GM19023 (cell line): ENCODE measurements around the gene MED16.
A peak's percentile ranks its signal among the peaks of the same experiment; 100 is the strongest.

ENCODE experiments used
- ATAC-seq: cut with Tn5 transposase; IDR thresholded peaks from one replicate; pipeline ENCODE4 v1.9.1; 2021; ENCODE audit warnings: mild to moderate bottlenecking, moderate library complexity; ENCODE audit not compliant: unreplicated experiment

The MED16 gene, protein sequence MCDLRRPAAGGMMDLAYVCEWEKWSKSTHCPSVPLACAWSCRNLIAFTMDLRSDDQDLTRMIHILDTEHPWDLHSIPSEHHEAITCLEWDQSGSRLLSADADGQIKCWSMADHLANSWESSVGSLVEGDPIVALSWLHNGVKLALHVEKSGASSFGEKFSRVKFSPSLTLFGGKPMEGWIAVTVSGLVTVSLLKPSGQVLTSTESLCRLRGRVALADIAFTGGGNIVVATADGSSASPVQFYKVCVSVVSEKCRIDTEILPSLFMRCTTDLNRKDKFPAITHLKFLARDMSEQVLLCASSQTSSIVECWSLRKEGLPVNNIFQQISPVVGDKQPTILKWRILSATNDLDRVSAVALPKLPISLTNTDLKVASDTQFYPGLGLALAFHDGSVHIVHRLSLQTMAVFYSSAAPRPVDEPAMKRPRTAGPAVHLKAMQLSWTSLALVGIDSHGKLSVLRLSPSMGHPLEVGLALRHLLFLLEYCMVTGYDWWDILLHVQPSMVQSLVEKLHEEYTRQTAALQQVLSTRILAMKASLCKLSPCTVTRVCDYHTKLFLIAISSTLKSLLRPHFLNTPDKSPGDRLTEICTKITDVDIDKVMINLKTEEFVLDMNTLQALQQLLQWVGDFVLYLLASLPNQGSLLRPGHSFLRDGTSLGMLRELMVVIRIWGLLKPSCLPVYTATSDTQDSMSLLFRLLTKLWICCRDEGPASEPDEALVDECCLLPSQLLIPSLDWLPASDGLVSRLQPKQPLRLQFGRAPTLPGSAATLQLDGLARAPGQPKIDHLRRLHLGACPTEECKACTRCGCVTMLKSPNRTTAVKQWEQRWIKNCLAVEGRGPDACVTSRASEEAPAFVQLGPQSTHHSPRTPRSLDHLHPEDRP

DNA sequence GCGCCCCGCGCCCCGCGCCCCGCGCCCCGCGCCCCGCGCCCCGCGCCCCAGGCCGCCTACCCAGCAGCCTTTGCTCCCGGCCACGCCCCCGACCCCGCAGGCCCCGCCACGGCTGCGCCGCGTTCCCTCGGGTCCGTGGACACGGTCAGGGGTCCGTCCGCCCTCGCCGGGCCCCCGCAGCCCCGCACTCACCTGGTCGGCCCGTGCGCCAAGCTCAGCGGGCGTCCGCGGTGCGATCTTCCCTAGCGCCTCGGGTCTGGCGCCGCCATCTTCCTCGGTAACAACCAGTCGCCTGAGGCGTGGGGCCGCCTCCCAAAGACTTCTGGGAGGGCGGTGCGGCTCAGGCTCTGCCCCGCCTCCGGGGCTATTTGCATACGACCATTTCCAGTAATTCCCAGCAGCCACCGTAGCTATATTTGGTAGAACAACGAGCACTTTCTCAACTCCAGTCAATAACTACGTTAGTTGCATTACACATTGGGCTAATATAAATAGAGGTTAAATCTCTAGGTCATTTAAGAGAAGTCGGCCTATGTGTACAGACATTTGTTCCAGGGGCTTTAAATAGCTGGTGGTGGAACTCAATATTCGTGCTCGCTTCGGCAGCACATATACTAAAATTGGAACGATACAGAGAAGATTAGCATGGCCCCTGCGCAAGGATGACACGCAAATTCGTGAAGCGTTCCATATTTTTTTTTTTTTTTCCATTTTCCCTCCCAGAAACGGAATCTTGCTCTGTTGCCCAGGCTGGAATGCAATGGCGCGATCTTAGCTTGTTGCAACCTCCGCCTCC is at the start of gene MED16, which contains the start of gene RNU6-9:
TSS of gene MED16 (minus strand) at position 294 of the 796 bp plus-strand sequence. CDS start 2,056 bp downstream, outside the sequence.
TSS of gene RNU6-9 (plus strand) at position 591 of the 796 bp plus-strand sequence.
- ATAC-seq = peak; percentile 65

DNA sequence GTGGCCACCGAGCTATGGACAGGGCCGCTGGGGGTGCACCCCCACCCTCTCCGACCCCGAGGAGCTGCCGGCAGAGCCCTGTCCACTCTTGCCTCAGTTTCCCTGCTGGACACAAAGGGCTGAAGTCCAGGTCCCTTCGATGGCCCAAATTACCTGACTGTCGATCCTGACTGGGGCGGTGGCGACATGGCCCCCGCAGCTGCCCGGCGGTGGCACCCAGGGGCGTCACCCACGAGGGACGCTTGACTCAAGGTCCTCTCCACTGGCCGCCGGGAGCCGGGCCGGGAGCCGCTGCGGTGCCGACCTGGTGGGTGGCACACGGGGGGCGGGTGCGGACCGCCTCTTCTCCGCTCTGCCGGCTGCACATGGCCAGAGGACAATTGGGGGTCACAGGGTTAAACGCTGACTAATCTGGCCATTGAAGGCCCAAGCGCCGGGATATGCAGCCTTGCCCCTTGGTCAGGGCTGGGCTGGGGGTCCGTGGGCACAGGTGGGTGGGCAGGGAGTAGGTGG is 49.2 kb upstream of the MED16 start:
- no peak for ATAC-seq

DNA sequence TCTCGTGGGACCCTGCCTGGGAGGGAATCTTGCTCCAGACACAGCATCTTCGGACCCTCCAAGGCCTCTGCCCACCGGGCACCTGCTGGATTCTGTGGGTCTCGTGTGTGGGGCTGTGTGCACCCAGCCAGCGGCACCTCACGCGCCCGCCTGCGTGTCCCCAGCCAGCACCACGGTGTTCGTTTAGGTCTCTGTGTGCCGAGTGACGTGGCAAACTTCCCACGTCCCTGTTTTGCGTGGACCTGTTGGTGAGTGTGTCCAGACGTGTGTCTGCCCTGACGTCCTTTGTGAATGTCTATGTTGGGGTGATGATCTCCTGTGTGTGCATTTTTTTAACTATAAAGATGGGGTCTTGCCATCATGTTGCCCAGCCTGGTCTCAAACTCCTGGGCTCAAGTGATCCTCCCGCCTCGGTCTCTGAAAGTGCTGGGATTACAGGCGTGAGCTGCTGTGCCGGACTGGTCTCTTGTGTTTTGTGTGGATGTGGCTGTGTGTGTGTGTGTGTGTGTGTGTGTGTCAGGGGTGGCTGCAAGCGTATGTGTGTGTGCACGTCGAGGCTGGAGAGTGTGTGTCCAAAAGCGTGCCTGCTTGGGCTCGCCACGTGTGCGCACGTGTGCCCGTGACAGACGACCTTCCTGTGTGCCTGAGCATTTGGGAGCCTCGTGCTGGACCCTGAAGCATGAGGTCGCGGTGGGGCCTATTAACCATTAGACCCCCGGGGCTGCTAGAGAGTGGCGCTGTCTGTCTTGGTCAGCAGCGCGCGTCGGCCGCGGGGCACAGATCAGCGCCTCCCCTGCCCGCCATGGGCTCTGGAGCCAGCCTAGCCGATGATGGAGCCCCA is 48.5 kb upstream of the MED16 start:
- no peak for ATAC-seq

DNA sequence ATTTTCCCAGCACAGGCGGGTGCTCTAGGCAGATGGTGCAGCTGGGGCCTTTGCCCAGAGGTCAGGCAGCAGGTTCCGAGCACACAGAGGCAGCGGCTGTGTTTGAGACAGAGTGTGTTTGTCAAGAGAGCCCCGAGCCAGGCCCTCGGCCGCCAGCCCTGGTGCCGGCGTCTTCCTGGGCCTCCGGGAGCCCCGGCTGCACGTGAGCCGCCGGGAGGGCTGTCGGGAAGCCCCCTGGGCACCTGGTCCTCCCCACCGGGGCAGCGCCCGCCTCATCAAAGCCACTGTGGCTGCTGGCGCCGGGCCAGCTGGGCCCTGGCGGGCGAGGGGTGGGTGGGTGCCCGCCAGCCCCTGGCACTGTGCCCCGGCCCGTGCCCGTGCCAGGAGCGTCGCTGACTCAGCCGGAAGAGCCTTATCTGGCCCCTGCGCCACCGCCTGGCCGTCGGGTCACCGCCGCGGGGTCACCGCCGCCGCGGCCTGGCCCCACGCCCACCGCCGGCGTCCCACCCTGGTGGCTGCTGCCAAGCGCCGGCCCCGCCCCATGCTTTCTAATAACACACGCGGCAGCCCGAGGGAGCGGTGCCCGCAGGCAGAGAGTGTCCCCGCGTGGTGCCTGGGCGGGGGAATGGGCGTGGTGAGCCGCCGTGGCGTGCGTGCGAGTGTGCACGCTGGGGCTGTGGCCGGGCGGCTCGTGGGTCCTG is 47.8 kb upstream of the MED16 start:
- ATAC-seq = no peak

DNA sequence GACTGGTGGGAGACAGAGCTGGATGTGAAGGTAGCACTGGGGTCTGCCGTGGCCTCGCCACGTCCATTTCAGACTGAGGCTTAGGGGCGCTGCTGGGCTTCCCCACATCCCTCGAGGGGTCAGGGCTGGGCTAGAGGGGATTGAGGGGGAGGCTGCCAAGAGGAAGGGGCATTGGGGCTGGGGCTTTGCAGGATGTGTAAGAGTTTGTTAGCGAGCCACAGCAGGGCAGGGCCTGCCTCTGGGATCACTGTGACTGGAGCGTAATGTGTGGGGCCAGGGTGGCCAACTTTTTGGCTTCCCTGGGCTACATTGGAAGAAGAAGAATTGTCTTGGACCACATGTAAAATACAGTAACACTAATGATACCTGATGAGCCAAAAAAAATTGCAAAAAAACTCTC is 46.9 kb upstream of the MED16 start:
- no peak for ATAC-seq

DNA sequence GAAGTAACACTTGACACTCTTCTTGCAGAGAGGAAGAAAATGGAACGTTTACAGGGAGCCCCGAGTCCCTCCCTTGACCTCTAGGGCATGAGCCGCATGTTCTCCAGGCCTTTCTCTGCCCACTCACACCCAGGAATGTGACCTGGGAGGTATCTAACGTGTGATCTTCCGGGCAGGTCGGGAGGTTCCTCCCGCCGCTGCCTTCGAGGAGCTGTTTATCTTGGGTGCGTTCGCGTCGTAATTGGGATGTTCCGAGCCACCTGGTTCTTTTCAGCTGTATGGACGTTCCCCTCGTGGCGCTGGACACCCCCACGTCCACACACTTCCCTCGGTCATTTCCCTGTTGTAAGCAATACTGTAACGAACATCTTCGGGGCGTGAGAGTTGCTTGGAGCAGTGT is 46.5 kb upstream of the MED16 start:
- no peak for ATAC-seq

DNA sequence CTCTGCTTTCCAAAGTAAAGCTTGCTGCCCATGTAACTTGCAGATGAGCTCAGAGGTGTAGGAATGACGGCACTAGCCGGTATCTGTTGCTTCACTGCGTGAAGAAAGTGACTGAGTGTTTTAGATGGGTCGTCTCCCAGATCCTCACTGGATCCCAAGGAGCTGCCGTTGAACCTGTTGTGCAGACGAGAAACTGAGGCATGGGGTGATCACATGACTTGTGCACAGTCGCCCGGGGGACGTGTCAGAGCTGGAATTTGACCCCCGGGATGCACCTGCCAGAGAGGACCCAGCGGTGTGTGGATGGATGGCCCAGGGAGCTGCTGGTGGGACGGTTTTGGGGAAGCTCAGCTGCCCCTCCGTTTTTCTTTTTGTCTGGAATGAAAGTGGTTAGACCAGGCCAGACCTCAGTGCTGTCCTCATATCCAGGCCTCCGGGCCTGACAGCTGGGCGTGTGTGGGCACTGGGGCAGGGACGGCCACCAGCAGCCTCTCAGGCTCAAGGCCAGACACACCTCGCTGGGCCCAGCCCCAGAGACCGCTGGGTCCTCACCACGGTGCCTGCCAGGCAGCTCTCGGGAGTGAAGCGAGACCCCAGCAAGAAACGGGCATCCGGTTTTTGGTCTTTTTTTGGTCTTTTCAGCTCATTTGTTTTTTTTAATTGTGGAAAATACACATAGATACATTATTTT is 45.4 kb upstream of the MED16 start:
- no peak for ATAC-seq

DNA sequence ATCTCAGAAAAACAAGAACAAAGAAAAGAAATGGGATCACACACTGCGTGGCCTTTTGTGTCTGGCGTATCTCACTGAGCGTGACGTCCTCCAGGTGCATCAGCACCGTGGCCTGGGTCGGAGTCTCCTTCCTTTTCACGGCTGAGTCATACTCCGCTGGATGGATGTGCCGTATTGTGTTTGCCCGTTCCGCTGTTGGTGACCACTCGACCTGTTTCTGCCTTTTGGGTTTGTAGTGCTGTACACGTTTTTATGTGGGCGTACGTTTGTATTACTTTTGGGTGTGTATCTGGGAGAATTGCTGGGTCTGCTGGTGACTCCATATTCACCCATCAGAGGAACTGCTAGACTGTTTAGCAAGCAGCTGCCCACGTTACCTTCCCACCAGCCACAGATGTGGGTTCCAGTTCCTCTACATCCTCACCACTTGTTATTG is 44.3 kb upstream of the MED16 start:
- no peak for ATAC-seq

DNA sequence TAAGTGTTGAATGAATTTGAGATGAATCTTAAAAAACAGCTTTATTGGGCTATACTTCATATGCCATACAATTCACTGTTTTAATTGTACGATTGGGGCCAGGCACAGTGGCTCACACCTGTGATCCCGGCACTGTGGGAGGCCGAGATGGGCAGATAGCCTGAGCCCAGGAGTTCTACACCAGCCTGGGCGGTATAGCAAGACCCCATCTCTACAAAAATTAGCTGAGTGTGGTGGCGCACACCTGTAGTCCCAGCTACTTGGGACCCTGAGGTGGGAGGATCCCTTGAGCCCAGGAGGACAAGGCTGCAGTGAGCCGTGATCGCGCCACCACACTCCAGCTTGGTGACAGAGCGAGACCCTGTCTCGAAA is 43.2 kb upstream of the MED16 start:
- ATAC-seq = no peak

DNA sequence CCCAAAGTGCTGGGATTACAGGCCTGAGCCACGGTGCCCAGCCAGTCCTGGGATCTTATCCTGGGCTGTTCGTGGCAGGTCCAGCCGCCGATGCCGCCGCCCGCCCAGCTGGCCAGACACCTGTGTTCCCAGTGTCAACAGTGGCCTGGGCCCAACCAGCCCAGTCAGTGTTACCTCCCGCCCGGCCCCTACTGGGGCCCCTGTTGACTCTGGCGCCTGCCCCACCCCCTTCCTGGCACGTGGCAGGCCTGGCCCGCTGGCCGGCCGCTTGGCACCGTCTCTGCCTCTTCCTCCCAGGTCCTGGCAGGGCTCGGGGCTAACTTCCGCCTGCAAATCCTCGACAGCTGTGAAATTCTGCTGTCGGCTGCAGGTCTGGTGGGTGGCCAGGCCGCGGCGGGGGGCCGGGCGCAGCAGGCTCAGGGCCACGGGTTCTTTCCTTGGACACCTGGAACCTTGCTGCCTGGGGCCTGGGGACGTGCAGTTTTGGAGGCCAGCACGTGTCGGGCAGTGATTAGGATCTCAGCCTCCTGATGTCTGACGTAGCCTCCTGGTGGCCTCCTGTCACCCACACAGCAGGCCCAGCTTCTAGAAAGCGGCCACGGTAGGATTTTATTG is 42.0 kb upstream of the MED16 start:
- ATAC-seq = no peak

DNA sequence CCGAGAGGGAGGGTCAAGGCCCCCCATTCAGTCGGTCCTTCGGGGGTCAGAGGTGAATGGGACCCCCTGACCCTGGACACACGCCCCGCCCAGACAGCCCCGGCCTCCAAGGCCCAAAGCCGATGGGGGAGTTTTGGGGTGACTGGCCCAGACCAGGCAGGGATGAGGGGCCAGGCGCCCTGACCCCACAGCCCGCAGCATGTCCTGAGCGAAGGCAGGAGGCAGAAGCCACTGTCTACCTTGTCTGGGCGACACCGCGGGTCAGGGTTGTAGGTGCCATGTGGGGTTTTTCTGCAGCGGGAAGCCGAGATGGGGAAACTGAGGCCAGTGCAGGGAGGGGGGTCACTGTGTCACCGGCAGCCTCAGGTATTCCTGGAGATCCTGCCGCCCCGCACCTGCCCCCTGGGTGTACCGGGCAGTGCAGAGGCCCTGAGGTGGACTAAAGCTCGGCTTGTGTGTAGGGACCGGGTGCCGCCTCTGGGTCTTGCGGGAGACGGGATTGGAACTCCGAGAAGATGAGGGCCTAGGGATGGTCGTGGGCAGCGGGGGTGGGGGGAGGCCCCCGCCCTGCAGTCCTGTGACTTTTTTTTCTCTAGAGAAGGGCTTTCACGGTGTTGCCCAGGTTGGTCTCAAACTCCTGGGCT is 41.3 kb upstream of the MED16 start:
- no peak for ATAC-seq

DNA sequence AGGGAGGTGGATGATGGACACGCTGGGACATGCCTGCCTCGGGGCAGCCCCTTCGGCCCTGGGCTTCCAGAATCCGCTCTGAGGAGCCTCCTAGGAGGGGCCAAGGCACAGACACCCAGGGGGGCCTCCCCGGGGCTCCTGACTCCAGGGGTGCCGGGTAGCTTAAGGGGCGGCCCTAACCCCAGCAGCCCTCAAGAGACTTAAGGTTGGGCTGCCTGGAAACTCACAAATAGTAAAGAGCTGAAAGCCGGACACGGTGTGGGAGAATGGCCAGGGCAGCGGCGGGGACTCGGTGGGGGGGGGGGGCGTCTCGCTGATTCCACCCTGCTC is 40.5 kb upstream of the MED16 start:
- no peak for ATAC-seq

DNA sequence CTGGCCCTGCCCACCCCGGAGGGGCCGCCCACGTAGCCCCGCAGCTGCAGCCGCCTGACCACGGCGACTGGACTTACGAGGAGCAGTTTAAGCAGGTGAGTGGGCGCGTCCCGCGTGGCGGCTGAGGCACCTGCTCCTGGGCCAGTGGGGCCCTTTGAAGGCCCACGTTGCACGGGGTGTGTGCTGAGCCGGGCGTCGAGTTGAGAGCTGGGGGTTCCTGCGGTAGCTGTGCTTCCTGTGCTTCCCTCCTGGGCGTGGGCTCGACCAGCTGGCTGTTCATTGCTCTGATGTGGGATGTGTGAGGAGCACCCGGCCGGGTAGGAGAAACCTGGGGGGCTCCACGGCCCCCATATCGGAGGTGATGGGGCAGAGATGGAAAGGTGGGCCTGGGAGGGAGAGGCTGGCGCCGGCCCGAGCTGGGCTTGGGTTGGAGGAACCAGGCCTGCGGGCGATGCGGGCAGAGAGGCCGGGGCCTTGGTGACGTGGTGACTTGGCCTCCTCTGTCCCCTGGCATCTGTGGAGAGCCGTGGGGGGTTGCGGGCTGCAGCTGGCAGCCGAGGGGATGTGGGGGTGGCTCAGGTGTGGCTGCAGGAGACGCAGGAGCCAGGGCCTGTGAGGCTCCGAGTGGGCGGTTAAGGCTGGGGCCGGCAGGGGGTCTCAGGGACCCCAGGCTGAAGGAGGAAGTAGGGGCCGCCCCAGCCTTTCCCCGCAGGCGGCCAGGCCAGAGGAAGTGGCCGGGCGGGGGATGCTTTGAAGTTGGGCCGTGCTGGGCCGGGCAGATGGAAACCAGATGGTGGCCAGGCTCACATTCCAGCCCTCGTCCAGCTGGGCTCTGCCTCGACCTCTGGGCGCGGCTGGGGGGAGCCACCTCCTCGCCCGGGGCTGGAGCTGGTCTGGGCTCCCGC is 39.9 kb upstream of the MED16 start:
- ATAC-seq = no peak

DNA sequence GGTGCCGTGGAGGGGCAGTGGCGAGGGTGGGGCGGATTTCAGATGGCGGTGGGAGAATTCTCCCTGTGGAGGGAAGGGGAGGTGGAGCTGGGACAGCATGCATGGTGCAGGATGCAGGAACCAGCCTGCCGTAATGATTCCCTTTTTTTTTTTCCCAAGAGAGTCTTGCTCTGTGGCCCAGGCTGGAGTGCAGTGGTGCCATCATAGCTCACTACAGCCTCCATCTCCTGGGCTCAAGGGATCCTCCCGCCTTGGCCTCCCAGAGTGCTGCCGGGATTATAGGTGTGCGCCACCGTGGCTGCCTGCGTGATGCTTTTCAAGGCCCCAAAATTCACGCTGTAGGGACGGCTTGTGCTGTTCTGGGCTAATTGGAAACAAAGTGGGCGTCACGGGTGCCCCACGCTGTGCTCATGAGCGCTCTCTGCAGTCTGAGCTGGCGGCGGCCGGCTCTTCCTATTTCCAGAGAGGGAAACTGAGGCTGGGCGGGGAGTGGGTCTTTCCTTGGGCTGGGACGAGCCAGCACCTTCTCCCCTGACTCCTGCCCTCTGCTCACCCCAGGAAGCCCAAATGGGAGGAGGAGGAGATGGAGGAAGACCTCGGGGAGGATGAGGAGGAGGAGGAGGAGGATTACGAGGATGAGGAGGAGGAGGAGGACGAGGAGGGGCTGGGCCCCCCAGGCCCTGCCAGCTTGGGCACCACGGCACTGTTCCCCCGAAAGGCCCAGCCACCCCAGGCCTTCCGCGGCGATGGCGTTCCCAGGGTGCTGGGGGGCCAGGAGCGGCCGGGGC is 39.1 kb upstream of the MED16 start:
- ATAC-seq = no peak

DNA sequence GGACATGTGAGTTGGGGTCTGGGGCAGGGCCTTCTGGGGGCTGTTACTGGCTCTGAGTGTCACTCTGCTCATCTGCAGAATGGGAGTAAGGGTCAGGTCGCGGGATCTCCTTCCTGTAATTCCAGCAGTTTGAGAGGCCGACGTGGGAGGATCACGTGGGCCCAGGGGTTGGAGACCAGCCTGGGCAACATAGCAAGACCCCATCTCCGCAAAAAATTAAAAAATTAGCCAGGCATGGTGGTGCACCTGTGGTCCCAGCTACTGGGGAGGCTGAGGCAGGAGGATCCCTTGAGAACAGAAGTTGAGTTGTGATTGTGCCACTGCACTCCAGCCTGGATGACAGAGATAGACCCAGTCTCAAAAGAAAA is 36.9 kb upstream of the MED16 start:
- ATAC-seq = no peak

DNA sequence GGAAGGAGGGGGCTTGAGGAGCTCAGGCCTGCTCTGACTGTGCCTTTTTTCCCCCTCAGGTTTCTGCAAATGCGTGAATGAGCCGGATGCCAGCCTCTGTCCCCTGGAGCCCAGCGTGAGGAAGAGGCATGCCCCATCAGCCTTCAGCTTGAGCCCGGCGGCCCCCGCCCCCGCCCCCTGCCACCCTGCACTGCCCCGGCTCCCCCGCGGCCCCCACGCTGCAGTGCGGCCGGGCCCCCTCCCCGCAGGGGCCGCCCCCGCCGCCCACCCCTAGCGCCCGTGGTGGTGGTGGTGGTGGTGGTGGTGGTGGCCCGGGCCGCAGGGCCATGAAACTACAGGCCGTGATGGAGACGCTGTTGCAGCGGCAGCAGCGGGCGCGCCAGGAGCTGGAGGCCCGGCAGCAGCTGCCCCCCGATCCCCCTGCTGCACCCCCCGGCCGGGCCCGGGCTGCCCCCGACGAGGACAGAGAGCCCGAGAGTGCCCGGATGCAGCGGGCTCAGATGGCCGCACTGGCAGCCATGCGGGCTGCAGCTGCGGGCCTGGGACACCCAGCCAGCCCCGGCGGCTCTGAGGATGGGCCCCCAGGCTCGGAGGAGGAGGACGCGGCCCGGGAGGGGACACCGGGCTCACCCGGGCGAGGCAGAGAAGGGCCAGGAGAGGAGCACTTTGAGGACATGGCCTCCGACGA is 36.4 kb upstream of the MED16 start:
- no peak for ATAC-seq
